HCEC 1CT (cell line): ENCODE measurements around the gene SELE.
"Not testable (repeated sequence)": the region's sequence is repeated elsewhere in the genome, so short reads cannot be mapped to it uniquely, and the experiment has no call there.

Experiments
- DNase-seq: peaks from one replicate; pipeline ENCODE4 v3.0.0-alpha.2; 2017

The SELE gene

DNA sequence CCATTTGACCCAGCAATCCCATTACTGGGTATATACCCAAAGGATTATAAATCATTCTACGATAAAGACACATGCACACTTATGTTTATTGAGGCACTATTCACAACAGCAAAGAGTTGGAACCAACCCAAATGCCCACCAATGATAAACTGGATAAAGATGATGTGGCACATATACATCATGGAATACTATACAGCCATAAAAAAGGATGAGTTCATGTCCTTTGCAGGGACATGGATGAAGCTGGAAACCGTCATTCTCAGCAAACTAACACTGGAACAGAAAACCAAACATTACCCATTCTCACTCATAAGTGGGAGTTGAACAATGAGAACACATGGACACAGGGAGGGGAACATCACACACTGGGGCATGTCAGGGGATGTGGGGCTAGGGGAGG, 18.8 kb downstream of the SELE start:
- DNase-seq: not testable (repeated sequence)

DNA sequence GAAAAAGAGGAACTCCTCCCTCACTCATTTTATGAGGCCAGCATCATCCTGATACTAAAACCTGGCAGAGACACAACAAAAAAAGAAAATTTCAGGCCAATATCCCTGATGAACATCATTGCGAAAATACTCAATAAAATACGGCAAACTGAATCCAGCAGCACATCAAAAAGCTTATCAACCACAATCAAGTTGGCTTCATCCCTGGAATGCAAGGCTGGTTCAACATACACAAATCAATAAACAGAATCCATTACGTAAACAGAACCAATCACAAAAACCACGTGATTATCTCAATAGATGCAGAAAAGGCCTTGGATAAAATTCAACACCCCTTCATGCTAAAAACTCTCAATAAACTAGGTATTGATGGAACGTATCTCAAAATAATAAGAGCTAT, 20.8 kb downstream of the SELE start:
- DNase-seq: not testable (repeated sequence)

DNA sequence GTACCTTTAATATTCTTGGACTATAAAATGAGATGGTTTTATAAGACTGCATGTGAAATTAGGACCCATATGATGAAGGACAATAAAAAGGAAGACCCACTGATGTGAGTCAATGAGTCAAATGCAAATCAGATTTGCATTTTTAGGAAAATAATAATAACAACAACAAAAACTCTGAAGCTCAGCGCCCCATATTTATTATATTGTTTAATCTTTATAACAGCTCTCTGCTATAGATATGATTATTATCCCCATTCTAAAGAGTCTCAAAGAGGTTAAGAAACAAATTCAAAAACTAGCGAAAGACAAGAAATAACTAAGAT, 21.6 kb downstream of the SELE start:
- no peak for DNase-seq

DNA sequence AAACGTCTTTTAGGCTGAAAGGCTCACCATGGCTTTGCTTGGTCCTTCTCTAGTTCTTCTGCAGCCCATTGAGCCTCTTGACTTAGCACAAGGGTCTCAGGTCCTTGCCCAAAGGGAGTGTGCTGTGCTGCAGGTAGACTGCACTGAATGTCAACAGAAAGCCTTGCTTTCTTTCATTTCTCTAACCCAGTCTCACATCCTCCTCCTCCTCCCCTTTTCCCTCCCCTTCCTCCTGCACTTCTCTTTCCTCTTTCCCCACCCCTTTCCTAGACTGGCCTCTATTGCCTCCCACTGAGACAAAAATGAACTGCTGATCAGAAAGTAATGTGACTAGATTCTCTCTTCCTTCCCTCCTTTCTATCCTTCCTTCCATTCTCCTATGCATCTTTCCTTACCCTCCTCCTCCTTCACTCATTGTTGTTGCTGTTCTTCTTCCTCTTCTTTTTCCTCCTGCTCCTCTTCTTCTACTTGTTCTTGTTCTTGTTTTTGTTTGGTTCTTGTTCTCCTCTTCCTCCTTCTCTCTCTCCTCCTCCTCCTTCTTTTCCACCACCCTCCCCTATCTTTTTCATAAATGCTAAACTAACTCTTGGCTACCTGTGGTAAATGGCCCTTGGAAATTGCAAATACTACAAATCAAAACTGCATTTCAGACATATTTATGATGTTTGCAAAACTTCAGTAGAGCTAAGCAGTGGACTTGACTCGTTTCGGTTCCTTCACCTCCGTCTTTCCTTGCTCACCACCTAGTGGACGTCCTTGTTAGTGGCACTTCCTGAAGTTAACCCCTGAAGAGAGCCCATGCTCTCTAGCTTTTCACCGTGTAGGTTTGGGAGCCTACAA, 22.2 kb downstream of the SELE start, which contains the start of gene SELL:
Gene SELL, minus strand, starts transcription at position 152 of the 840 bp plus-strand sequence. Its CDS starts 122 bp downstream, at position 30.
- DNase-seq: peak; percentile 61

DNA sequence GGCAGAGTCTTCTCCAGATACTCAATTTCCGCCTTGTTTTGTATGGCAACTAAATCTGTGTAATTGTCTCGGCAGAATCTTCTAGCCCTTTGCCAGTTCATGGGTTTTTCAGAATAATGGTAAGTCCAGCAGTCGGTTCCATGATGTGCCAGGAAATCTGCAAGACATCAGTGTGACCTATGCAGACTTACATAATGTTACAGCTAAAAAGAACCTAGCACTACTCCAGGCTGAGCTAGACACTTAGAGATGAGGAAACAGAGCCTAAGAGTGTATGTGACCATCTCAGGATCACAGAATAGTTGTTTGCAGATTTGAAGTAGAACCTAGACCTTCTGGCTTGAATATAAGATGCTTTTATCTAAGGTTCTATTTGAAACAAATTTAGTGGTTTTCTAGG, 25.2 kb downstream of the SELE start:
- DNase-seq: no peak

DNA sequence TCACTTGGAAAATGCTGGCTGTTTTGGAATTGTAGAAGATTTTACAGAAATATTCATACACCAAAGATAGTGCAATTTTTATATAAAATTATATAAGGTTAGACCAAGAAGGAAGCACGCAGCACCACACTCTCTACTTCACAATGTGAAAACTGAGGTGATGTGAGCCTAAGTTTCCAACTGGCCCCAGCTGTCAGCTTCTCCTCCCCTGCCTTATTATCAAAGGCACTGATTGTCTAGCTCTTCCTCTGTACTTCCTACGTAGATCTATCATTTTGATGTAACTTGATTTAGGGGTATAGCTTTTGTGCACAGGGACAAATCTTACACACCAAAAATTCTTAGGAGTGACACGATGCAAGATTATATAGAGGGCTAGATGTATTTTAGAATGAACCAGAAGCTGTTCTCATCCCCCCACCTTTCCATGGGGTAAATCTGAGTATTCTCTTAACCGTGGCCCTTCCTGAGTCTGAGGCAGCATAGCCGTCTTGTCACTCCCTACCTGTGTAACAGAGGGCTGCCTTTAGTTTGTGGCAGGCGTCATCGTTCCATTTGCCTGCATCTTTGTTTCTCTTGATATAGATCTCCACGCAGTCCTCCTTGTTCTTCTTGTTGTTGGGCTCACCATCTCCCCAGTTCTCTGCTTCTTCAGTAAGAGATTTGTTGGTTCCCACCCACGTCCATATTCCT, 25.8 kb downstream of the SELE start:
- no peak for DNase-seq

DNA sequence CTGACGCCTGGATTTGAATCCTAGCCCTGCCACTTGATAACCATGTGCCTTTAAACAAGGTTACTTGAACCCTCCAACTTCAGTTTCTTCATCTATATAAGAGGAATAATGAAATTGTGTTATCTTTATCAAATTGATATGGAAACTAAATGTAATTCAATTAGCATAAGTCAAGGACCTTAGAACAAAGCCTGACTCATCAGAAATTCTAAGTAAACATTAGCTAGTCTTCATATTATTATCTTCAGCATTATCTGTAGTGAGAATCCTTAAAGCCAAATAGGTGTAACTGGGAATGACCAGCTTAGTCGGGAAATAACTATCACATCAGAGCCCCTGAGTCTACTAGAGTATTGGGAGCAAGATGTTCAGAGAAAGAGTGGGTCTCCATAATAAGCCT, 29.1 kb downstream of the SELE start:
- DNase-seq: no peak

DNA sequence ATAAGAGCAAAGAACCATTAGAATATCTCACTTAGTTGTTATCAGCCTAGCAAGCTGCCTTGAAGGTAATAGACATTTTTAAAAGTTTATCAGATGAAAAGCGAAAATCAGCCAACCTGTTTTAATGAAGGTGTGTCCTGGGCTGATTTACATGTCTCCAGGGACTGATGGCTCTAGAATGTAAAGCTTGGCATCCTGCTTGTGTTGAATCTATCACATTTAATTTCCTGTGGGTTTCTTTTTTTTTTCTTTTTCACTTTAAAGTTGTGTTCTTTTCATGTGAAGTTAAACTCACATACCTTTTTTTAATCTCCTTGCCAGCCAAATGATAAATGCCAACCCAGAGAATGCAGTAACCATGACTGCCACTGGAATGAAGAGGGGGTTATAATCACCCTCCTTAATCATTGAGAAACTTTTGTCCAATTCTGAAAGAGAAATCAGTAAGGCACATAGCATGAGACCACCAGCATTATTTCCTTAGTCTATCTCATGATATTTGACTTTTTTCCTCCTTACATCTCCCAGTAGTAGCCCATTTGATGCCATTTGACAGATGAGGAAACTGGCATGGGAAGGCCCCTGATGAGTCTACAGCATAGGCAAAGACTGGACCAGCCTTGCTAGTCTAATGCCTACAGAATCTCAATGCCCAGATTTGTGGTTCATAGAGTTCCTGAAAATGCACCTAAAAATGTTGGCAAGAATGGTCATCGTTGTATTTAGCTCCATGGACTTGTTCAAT, 32.4 kb downstream of the SELE start:
- DNase-seq: no peak

DNA sequence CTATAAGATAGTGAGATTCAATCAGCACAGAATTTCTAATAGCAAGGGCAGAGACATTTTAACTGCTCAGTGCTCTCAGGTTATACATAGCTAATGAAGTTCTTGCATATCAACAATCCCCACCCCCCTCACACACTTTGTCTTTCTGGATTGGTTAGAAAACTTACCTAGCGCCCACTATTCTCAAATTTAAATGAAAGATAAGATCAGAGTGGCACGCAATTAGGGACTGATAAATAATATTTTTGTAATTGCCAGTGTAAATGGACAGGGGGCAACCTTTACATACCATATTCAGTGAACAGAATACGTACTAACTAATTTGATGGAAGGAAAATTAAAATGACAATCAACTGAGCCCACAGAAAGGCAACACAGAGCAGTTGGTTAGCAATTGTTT, 34.2 kb downstream of the SELE start:
- no peak for DNase-seq

DNA sequence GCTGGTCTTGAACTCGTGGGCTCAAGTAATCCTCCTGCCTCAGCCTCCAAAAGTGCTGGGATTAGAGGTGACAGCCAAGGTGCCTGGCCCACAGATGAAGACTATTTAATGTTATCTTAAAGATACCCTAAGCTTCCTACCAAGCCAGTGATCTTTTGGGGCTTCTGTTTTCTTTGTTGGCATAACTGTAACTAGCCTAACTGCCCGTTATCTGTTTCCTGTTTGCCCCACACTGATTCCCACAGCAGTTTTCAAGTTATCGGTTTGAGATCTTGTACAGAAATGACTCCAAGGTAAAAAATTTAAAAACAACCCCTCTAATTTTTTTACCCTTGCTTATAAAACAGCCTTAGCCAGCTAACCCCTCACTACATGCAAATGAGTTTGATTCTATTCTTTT, 34.9 kb downstream of the SELE start:
- no peak for DNase-seq

DNA sequence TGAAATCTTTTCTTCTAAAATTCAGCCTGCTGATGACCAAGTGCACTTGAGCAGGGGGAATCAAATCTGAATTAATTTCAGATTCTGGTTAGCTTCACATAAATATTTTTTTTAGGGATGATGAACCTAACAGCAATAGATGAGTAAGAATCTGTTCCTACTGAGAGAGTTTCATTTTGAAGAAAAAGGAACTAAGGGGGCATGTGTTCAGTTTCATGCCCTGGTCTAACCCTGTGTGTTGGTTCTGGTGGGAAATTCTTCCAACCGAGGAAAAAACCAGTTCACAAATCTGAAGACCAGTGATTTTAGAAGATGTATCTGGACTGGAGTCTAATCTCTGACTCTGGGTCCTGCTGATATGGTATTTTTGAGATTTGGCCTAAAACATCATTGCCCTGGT, 36.1 kb downstream of the SELE start:
- no peak for DNase-seq

DNA sequence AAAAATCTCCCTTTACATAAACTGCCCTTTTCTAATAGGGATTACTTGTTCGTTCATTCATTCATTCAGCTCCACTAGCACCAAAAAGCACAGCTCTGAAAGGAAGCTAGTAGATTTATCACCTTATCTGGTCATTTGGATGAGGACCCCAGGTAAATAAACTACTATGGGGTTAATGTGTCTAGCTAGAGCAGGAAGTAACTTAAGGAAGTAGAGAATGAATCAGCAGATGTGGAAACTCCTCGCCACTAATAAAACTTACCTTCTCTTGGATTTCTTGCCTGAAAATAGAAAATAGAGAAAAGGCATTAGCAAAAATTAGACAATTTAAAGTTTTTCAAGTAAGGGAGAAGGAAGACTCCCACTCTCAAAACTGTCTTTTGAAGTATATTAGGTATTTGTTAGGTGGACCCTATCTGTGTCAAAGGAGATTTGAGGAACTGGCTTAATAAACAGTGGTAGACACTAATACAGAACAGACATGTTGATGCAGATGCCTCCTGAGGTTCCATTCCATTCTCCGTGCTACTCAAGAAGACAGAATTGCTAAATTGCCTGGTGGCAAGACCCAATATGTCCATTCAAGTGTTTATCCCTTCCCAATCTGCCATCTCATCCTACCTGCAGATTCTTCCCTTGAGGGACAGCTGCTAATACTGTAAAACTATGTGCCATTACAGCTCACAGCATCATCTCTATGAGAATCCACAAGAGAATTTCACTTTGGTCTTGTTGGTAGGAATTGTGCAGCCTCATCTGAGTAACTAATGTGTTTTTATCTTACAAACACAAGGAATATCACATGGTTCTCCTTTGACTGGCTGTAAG, 37.4 kb downstream of the SELE start:
- DNase-seq: no peak

DNA sequence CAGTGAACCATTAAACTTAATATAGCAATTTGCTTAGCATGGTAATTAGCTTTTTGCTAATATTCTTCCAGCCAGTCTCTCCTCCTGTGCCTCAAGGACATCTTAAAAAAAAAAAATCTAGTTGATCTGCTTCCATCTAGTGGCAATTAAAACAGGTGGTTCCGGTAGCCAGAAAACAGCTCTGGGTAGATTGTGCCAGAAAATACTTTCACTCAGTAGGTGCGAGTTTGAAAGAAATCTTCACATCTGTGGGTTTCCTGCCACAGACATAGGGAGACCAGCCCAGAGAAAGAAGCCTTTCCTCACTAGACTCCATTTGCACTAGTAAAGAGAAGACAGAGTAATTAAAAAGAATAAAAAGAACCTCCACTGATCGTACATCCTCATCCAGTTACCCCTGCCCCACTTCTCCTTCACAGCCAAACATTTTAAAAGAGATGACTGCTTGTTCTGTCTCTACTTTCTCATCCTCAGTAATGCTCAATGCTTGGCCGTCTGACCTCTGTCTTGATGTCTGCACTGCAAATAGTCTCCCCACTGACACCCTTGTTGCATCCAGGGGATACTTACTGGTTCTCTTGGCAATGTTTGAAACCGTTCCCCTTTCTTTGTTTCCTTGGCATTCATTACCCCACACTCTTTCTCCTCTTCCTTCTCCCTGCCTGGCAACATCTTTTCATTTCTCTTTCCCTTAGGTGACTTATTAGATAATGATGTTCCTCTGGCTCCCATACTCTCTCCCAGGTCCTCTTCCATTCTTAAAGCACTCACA, 39.4 kb downstream of the SELE start:
- DNase-seq: no peak

DNA sequence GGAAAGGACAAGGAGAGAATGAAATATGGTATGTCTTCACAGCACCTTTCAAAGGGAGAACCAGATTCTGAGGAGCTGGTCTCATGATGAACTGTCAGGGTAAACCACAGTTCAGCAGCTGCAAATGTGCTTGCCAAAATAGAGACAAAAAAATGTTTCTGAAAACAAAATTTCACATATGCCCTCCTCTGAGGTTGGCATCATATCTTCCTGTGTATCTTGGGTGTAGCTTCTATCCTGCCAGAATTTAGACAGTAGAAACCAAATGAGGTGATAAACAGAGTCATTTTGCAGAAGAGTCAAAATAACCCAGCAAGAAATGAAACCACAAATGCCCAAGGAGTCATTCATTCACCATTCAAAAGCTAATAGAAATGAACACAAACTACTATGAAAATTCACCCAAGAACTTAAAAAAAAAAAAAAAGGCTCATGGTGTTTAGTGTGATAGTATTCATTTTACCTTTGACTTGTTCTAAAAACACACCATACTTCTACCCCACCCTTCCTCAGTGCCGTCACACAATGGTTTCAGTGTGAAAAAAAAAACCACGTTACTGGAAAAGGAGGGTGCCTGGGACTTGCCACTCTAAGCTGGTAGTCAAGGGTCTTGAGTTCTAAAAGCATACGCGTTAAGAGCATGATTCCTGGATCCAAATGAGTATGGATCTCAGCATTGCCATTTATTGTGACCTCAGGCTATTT, 41.0 kb downstream of the SELE start:
- no peak for DNase-seq

DNA sequence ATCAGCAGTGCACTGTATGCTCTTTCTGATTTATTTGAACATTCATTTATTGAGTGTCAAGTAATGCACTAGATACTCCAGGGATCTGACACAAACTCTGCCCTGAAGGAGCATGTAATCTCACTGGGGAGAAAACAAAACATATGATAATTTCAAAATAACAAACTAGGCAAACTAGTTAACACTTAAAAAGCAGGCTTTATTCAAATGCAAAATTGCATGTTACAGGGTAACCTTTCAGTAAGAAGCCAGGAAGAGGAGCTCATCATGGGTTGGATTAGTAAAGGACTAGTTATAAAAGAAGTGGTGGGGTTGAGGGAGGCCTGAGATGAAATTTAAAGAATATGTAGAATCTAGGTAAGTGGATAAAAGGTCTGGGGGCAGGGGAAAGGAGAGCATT, 43.4 kb downstream of the SELE start:
- no peak for DNase-seq

DNA sequence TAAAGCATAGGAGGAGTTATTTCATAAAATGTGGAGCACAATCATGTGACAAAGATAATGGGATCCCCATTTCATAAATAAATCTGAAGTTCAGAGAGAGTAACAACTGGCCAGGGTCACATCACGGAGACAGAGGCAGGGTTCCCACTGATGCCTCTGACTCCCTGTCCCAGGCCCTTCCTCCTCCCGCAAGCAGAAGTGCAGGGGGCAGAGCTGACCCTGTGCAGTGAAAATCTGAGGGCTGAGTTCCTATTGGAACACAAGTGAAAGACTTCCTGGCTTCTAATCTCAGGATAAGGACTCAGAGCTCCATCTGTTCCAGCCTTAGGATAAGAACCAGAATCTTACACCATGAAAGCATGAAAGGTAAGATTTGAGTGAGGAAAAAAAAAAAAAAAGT, 44.5 kb downstream of the SELE start:
- DNase-seq: no peak

DNA sequence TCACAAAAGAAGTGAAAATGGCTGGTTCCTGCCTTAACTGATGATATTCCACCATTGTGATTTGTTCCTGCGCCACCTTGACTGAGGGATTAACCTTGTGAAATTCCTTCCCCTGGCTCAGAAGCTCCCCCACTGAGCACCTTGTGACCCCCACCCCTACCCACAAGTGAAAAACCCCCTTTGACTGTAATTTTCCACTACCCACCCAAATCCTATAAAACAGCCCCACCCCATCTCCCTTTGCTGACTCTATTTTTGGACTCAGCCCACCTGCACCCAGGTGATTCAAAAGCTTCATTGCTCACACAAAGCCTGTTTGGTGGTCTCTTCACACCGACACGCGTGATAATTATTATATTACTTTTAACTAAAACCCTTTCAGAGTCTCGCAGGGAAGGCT, 45.5 kb downstream of the SELE start:
- DNase-seq: not testable (repeated sequence)

DNA sequence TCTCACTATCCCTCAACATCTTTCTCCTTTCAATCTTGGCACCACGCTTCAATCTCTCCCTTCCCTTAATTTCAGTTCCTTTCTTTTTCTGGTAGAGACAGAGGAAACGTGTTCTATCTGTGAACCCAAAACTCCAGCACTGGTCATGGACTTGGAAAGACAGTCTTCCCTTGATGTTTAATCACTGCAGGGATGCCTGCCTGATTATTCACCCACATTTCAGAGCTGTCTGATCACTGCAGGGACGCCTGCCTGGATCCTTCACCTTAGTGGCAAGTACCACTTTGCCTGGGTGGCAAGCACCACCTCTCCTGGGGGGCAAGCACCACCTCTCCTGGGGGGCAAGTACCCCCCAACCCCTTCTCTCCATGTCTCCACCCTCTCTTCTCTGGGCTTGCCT, 50.2 kb downstream of the SELE start:
- DNase-seq: no peak

DNA sequence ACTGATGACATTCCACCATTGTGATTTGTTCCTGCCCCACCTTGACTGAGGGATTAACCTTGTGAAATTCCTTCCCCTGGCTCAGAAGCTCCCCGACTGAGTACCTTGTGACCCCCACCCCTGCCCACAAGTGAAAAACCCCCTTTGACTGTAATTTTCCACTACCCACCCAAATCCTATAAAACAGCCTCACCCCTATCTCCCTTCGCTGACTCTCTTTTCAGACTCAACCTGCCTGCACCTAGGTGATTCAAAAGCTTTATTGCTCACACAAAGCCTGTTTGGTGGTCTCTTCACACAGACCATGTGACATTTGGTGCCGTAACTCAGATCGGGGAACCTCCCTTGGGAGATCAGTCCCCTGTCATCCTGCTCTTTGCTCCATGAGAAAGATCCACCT, 50.7 kb downstream of the SELE start:
- not testable (repeated sequence) for DNase-seq

DNA sequence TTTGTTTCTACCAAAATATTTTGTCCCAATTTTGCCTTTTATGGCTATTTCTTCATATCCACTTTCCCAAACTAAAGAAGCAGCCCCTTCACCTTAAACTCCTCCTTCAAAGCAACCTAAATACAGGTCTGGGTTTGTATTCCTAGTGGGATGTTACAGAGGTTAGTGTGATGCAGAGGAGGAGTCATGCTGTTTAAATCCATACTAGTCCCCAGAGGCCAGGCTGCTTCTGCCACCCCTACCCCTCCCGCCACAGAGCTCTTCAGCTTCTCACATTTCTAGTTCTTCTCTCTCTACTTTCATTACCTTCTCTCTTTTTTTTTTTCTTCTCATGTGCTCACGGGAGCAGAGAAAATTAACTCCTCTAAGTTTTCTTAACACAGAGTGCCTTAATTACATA, 51.8 kb downstream of the SELE start:
- no peak for DNase-seq

DNA sequence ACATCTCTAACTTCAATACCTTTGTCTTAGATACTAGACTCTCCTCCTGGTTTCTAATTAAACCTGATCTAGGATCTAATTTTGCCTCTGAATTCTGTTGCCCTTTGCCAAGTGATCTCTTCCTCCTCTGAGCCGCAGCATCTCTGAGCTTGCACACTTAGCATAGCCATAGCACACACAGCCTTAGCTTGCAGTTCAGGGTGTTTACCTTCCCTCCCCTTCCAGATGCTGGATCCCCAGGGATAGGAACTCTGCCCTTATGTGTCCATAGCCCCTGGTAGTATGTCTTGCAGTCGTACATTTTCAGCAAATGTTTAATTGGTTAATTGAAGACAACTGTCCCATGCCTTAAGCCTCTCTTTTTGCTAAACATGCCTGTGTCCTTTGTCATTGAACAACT, 52.7 kb downstream of the SELE start:
- no peak for DNase-seq
